Suprapubic skin (tissue), 4 donors: Measurements from ENCODE around the gene CEACAM21. TPM values are rescaled to one million over a fixed set of nuclear protein-coding genes. Genes with fewer than 3 reads are reported as not detected.

Experiments
- DNase-seq, 2 donors: peaks; one replicate each; pipeline ENCODE4 v3.0.0-alpha.2; 2019; ENCODE audit warnings: low spot score in 2 of 2
- H3K27ac ChIP-seq: fragments of 200-600 bp; sonication (generic); one replicate; pipeline ENCODE4 v1.5.1; 2019
- H3K27me3 ChIP-seq: fragments of 200-600 bp; sonication (generic); one replicate; pipeline ENCODE4 v1.5.1; 2019
- H3K36me3 ChIP-seq: fragments of 200-600 bp; sonication (generic); one replicate; pipeline ENCODE4 v1.5.1; 2019
- H3K4me1 ChIP-seq: fragments of 200-600 bp; sonication (generic); one replicate; pipeline ENCODE4 v1.5.1; 2019
- H3K4me3 ChIP-seq: fragments of 200-600 bp; sonication (generic); one replicate; pipeline ENCODE4 v1.5.1; 2019; ENCODE audit warnings: mild to moderate bottlenecking
- H3K9me3 ChIP-seq: fragments of 200-600 bp; sonication (generic); one replicate; pipeline ENCODE4 v1.5.1; 2019
- EP300 ChIP-seq: sonication (generic); formaldehyde crosslinking; IDR thresholded peaks from one replicate; pipeline ENCODE4 v1.6.1; 2017; ENCODE audit warnings: antibody characterized with exemption
- POLR2A ChIP-seq, 2 donors: fragments of 450-650 bp; IDR thresholded peaks; one replicate each; pipeline ENCODE4 v1.6.1; 2017; ENCODE audit warnings: antibody characterized with exemption in 2 of 2, mild to moderate bottlenecking in 2 of 2, moderate library complexity in 2 of 2
- POLR2AphosphoS5 ChIP-seq, 3 donors: sonication (generic); formaldehyde crosslinking; IDR thresholded peaks; one replicate each; pipeline ENCODE4 v1.6.1; 2017; ENCODE audit warnings: antibody characterized with exemption in 3 of 3
- WGBS: methylation state at CpG from one replicate; pipeline ENCODE4 v1.1.5; 2018; 5-methylcytosine and 5-hydroxymethylcytosine counted together
- total RNA-seq, 4 donors: library from RNA; depleted of rRNA; stranded (reverse); fragments of >200 nt; gene quantifications; one replicate each; pipeline ENCODE4 v1.1.0, GENCODE V29; 2016
- TF ChIP-seq, protein P1 (sequence below), 2 donors: fragments of 200-600 bp in 1 of 2; fragments of 450-650 bp in 1 of 2; sonication (generic) in 1 of 2; IDR thresholded peaks; one replicate each; pipeline ENCODE4 v1.5.1; 2016 to 2019; ENCODE audit warnings: antibody characterized with exemption in 2 of 2, mild to moderate bottlenecking in 1 of 2, moderate library complexity in 1 of 2

The CEACAM21 gene
- total RNA-seq, 4 donors from 2014 or later: 2.3 TPM; not detected in 3

GRCh38 chr19:41620171-41620570, 44.2 kb downstream of the CEACAM21 start:
- 74% methylated on average over 5 of the region's 5 CpGs for WGBS
- H3K9me3 ChIP-seq: no peaks in the 10 kb centered on the region
- H3K27me3 ChIP-seq: peaks cover 18% of the 10 kb centered on the region
- TF ChIP-seq POLR2AphosphoS5 (IDR thresholded peaks at IDR 0.05) (no peak), EP300 (no peak), POLR2A (IDR thresholded peaks at IDR 0.05) (no peak)
- TF ChIP-seq, protein P1, sequence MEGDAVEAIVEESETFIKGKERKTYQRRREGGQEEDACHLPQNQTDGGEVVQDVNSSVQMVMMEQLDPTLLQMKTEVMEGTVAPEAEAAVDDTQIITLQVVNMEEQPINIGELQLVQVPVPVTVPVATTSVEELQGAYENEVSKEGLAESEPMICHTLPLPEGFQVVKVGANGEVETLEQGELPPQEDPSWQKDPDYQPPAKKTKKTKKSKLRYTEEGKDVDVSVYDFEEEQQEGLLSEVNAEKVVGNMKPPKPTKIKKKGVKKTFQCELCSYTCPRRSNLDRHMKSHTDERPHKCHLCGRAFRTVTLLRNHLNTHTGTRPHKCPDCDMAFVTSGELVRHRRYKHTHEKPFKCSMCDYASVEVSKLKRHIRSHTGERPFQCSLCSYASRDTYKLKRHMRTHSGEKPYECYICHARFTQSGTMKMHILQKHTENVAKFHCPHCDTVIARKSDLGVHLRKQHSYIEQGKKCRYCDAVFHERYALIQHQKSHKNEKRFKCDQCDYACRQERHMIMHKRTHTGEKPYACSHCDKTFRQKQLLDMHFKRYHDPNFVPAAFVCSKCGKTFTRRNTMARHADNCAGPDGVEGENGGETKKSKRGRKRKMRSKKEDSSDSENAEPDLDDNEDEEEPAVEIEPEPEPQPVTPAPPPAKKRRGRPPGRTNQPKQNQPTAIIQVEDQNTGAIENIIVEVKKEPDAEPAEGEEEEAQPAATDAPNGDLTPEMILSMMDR (IDR thresholded peaks at IDR 0.05): no peak
- no peak overlapping the region for H3K27ac ChIP-seq
- no peak overlapping the region for H3K4me3 ChIP-seq
- H3K36me3 ChIP-seq: no peaks in the 10 kb centered on the region
- H3K4me1 ChIP-seq: no peaks in the 10 kb centered on the region
- no peak for DNase-seq

GRCh38 chr19:41621226-41621625, 45.3 kb downstream of the CEACAM21 start:
- DNase-seq: no peak
- Histone ChIP-seq H3K9me3 (no peaks in the 10 kb centered on the region), H3K36me3 (no peaks in the 10 kb centered on the region), H3K27me3 (peaks cover 16% of the 10 kb centered on the region), H3K4me3 (no peak overlapping the region), H3K27ac (no peak overlapping the region), H3K4me1 (no peaks in the 10 kb centered on the region)
- TF ChIP-seq, protein P1 (IDR thresholded peaks at IDR 0.05): no peak
- no peak for TF ChIP-seq EP300
- 61% methylated on average over 4 of the region's 4 CpGs for WGBS

GRCh38 chr19:41621654-41622053, 45.7 kb downstream of the CEACAM21 start:
- no peak for DNase-seq
- TF ChIP-seq POLR2AphosphoS5 (IDR thresholded peaks at IDR 0.05) (no peak), EP300 (no peak), POLR2A (IDR thresholded peaks at IDR 0.05) (no peak)
- TF ChIP-seq, protein P1 (IDR thresholded peaks at IDR 0.05): no peak
- no peaks in the 10 kb centered on the region for H3K9me3 ChIP-seq
- peaks cover 16% of the 10 kb centered on the region for H3K27me3 ChIP-seq
- H3K27ac ChIP-seq: no peak overlapping the region
- no peaks in the 10 kb centered on the region for H3K4me1 ChIP-seq
- H3K4me3 ChIP-seq: no peak overlapping the region
- H3K36me3 ChIP-seq: no peaks in the 10 kb centered on the region
- WGBS: 65% methylated on average over 7 of the region's 7 CpGs

- no peak for DNase-seq
- WGBS: 45% methylated on average over 4 of the region's 4 CpGs
- TF ChIP-seq EP300: no peak
- no peak for TF ChIP-seq POLR2AphosphoS5 (IDR thresholded peaks at IDR 0.05)
- TF ChIP-seq, protein P1 (IDR thresholded peaks at IDR 0.05): no peak
- no peak for TF ChIP-seq POLR2A (IDR thresholded peaks at IDR 0.05)
- no peak overlapping the region for H3K27ac ChIP-seq
- H3K27me3 ChIP-seq: peaks cover 21% of the 10 kb centered on the region
- no peaks in the 10 kb centered on the region for H3K4me1 ChIP-seq
- no peak overlapping the region for H3K4me3 ChIP-seq
- no peaks in the 10 kb centered on the region for H3K9me3 ChIP-seq
- H3K36me3 ChIP-seq: no peaks in the 10 kb centered on the region
Observed at GRCh38 chr19:41623360-41623759, 47.4 kb downstream of the CEACAM21 start.

DNA sequence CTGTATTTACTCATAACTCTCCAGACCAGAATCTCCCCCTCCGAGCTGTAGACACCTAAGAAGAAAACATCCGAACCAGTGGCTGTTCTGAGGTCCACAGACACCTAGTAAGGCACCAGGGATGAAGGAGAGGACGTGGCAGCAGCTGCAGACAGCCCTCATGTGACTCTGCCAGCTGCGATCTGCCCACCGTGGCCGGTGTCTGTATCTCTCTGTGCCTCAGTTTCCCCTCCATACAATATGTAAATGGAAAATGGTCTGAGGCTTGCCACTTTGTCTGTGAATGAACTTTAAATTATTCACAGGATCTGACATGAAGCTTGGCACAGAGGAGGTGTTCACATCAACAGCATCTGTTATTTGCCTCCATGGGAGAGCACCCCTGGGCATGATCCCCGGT, 48.5 kb downstream of the CEACAM21 start:
- DNase-seq: no peak
- TF ChIP-seq POLR2AphosphoS5 (IDR thresholded peaks at IDR 0.05) (no peak), POLR2A (IDR thresholded peaks at IDR 0.05) (no peak)
- Histone ChIP-seq H3K4me1 (no peaks in the 10 kb centered on the region), H3K36me3 (no peaks in the 10 kb centered on the region), H3K27me3 (peaks cover 23% of the 10 kb centered on the region), H3K4me3 (no peak overlapping the region), H3K27ac (no peak overlapping the region), H3K9me3 (no peaks in the 10 kb centered on the region)
- 75% methylated on average over 7 of the region's 7 CpGs for WGBS

- Histone ChIP-seq H3K27me3 (peaks cover 23% of the 10 kb centered on the region), H3K4me3 (no peak overlapping the region), H3K27ac (no peak overlapping the region), H3K36me3 (no peaks in the 10 kb centered on the region), H3K9me3 (no peaks in the 10 kb centered on the region), H3K4me1 (no peaks in the 10 kb centered on the region)
- no CpG with 5 or more reads among the region's 4 CpGs for WGBS
- DNase-seq: no peak
- TF ChIP-seq POLR2AphosphoS5 (IDR thresholded peaks at IDR 0.05) (no peak), POLR2A (IDR thresholded peaks at IDR 0.05) (no peak), EP300 (no peak)
- TF ChIP-seq, protein P1 (IDR thresholded peaks at IDR 0.05): no peak
Observed at GRCh38 chr19:41624937-41625336, 49.0 kb downstream of the CEACAM21 start.
